ENCODE measurements around the gene DIS3L.
"Not testable (repeated sequence)": the region's sequence is repeated elsewhere in the genome, so short reads cannot be mapped to it uniquely, and the experiment has no call there.

The DIS3L gene

GRCh38 chr15:66298803-66299251, 5.5 kb downstream of the DIS3L start:
- no peak for DNase-seq
- intact Hi-C loops (cut with DNase I) = loop anchor here (10.0 kb wide), 1 partner anchor 684 kb away; the partner anchor contains the start of gene INTS14

- DNase-seq = no peak
- intact Hi-C loops (cut with DNase I) = no loop called here
Observed at GRCh38 chr15:66302489-66303278, 9.3 kb downstream of the DIS3L start.

GRCh38 chr15:66304425-66304824, 11.1 kb downstream of the DIS3L start:
- intact Hi-C loops (cut with DNase I); DNase-seq: not testable (repeated sequence)

- DNase-seq = no peak
- intact Hi-C loops (cut with DNase I) = no loop called here
Observed at GRCh38 chr15:66306381-66306780, 13.0 kb downstream of the DIS3L start.

GRCh38 chr15:66308531-66308930, 15.2 kb downstream of the DIS3L start:
- intact Hi-C loops (cut with DNase I) = no loop called here
- DNase-seq = no peak

GRCh38 chr15:66309828-66310227, 16.5 kb downstream of the DIS3L start:
- DNase-seq = no peak
- intact Hi-C loops (cut with DNase I) = no loop called here

- DNase-seq = no peak
- intact Hi-C loops (cut with DNase I) = no loop called here
Observed at GRCh38 chr15:66310786-66311185, 17.4 kb downstream of the DIS3L start.

- DNase-seq = no peak
- intact Hi-C loops (cut with DNase I) = no loop called here
Observed at GRCh38 chr15:66312144-66312543, 18.8 kb downstream of the DIS3L start.

- DNase-seq = no peak
- intact Hi-C loops (cut with DNase I) = no loop called here
Observed at GRCh38 chr15:66323312-66323928, 30.1 kb downstream of the DIS3L start.

GRCh38 chr15:66326051-66326450, 32.7 kb downstream of the DIS3L start:
- intact Hi-C loops (cut with DNase I) = no loop called here
- no peak for DNase-seq

GRCh38 chr15:66327736-66328135, 34.4 kb downstream of the DIS3L start:
- intact Hi-C loops (cut with DNase I) = no loop called here
- DNase-seq = no peak

- no peak for DNase-seq
- intact Hi-C loops (cut with DNase I) = no loop called here
Observed at GRCh38 chr15:66328771-66329170, 35.4 kb downstream of the DIS3L start.

GRCh38 chr15:66348530-66348929, 55.2 kb downstream of the DIS3L start:
- DNase-seq; intact Hi-C loops (cut with DNase I): not testable (repeated sequence)

GRCh38 chr15:66356077-66356358, 62.6 kb downstream of the DIS3L start:
- peak in 1 of 42 donors; percentile 42 for DNase-seq
- intact Hi-C loops (cut with DNase I) = no loop called here

GRCh38 chr15:66356359-66357236, 63.2 kb downstream of the DIS3L start, which contains the start of gene TIPIN:
TIPIN (minus strand) TSS chr15:66356685; CDS start chr15:66352947, 3,738 bp downstream.
- DNase-seq = peak; percentile 82 to 96 (median 91)
- intact Hi-C loops (cut with DNase I) = no loop called here

GRCh38 chr15:66359740-66360139, 66.4 kb downstream of the DIS3L start:
- intact Hi-C loops (cut with DNase I) = no loop called here
- DNase-seq = peak in 39 of 42 donors; percentile 8 to 75 (median 47)

- DNase-seq; intact Hi-C loops (cut with DNase I): not testable (repeated sequence)
Observed at GRCh38 chr15:66361745-66362460, 68.5 kb downstream of the DIS3L start.

GRCh38 chr15:66362776-66363175, 69.4 kb downstream of the DIS3L start:
- no peak for DNase-seq
- intact Hi-C loops (cut with DNase I) = no loop called here

- intact Hi-C loops (cut with DNase I) = no loop called here
- DNase-seq = no peak
Observed at GRCh38 chr15:66364944-66365528, 71.7 kb downstream of the DIS3L start.
